Activated CD8-positive, alpha-beta memory T cell treated with anti-CD3 and anti-CD28 coated beads for 1 hour (primary cell): Measurements from ENCODE around the gene ARHGAP6.
"Not testable (repeated sequence)": the region's sequence is repeated elsewhere in the genome, so short reads cannot be mapped to it uniquely, and the experiment has no call there.

Experiments
- DNase-seq, 2 donors: peaks; one replicate each; pipeline ENCODE4 v3.0.0-alpha.2; 2020; ENCODE audit warnings: low read depth in 1 of 2; ENCODE audit errors: extremely low read depth in 1 of 2

Gene ARHGAP6

DNA sequence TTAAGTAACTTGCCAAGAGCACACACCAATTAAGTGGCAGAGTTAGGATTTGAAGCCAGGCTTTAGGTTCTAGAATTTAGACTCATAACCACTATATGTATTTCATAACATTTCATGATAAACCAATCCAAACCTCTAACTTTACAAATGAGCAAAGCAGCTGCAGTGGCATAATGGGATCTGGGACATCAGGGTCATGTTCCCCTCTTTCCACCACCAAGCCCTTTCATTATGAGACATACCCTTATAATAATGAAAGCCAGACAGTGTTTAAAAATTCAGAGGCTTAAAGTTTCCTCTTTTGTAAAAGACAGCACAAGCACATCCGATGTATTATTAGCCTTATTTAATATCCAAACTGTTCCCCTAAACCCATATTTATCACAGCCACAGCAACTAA is 400.8 kb downstream of the ARHGAP6 start:
- DNase-seq: no peak

DNA sequence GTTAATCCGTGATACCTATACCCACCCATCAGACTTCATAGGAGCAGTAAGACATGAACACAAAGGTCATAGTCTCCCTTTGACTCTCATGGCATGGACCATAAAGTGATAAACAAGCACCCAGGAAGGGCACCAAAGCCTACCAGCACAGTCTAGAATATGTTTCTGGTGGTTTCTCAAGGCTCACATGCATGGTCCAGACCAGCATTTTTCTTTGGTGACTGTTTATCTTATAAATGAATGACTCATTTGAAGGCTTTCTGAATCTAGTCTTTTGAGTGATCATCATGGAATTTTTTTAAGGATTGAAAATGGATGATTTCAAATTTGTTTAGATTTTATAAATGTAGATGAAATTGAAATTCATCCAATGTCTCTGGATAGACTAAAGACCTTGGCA is 404.5 kb downstream of the ARHGAP6 start:
- no peak for DNase-seq

DNA sequence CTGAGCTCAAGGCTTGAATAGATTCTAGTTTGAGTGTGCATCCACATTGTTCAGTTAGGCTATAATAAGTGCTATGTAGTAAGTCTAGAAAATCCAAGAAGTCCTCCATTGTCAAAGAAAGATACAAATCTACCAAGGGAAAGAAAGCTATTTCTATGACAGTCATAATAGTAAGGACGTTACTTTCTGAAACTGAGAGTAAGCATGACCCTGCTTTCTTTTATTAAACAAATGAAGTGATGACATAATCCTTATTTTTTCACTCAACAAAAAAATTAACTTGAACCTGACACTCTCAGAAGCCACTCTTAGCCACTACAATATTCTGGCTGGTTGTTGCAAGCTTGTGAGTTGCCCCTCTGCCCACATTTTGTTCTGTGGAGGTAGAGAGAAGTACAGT is 406.3 kb downstream of the ARHGAP6 start:
- DNase-seq: no peak

DNA sequence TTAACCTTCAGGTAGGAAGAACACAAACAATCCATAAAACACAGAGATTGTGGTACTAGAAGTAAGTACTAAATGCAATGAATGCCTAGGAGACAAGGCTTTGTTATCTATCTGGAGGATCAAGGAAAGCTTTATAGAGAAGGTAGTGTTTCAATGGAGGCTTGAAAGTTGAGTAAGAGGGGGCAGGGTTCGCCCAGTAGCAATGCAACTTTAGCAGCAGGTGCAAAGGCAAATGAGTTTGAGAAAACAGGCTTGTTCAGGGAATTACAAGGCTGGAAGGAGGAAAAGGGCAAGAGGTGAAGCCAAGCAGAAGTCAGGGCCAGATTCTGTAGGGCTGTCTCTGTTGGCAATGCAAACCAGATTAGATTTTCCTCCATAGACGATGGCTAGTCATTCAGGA is 408.0 kb downstream of the ARHGAP6 start:
- no peak for DNase-seq

DNA sequence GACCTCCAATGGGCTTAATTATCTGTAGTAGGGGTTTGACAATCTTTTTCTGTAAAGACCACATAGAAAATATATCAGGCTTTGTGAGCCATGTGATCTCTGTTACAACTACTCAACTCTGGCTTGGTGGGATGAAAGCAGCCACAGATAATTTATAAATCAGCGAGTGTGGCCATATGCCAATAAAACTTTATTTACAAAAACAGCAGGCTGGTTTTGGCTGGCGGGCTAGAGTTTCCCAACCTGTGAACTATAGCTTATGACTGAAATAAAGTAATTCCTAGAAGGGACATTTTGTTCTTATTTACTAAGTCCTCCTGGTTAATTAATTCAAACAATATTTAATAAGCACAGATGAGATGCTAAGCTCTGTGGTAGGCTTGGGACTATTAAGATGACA is 408.4 kb downstream of the ARHGAP6 start:
- DNase-seq: no peak

DNA sequence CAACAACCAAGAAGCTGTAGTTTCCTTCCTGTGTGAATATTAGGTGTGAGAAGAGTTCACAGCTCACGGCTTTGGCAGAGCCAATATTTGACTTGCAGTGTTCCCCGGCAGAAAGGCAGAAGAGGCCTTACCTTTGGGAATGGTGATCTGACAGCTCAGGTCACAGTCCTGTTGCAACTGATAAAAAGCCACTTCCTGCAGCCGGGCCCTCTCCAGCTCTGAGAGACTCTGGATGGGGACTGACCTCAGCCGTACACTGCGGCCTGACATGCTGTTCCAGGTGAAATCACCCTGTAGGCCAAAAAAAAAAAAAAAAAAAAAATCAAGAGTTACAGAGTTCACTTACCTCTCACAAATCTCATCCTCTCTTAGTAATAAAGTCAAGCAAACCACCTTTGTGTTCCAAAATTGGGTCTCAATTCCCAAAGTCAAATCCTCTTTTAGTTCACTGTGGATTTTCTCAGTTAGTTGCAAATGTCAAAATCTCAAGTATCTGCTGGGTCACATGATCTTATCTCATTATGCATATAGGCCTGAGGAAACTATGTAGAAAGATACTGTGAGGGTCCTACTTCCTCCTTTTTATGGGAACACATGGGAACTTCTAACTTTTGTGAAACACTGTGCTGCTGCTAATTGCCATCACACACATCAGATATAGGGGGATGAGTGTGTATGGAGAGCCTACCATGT is 411.2 kb downstream of the ARHGAP6 start:
- no peak for DNase-seq

DNA sequence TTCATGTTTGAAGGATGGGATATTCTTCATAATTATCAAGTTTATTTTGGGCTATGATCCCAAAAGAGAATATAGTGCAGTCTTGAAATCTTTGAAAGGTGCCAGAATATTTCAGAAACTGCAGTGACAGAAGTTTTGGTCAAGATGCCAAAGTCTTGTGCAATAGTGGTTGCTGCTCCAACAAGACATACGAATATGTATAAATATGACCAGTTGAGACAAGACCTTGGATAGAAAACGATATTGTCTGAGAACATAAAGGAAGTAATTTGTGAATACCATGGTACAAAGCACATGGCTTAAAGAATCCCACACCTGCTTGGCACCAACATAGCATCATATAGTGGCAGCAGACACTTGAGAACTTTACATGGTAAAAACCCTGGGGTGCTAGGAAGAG is 421.1 kb downstream of the ARHGAP6 start:
- DNase-seq: no peak

DNA sequence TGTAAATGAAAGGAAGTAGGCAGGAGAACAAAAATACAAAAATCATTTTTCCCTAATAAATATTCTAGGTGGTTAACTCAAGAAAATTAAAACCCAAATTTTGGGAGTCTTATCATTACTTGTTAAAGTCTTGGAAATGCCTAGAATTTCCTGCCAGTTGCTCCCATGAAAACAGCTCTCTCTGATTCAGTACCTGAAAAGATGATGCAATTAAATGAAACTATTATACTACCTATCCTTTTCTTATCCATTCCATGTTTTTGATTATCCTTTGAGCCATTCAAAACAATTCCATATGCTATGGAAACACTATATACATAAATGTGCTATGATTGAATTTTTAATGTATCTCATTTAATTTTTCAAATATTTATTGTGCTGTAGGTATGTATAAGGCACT is 423.0 kb downstream of the ARHGAP6 start:
- DNase-seq: no peak

DNA sequence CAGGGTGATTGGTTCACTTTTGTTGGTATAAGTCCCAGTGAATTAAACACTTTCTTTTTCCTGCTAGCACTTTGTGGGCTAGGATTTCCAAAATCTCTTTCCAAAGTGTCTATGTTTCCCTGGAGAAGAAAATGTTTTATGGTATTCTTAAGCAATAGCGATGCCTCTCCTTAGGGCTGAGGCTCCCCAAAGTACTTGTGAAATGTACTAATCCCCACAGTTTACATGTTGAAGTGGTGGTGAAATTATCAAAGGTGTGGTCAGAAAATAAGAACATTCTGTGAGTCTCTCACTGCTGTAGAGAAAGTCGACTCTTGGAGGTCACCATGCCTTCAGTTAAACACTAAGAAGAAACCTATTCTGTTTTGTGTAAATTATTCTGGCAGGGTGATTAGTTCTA is 424.0 kb downstream of the ARHGAP6 start:
- no peak for DNase-seq

DNA sequence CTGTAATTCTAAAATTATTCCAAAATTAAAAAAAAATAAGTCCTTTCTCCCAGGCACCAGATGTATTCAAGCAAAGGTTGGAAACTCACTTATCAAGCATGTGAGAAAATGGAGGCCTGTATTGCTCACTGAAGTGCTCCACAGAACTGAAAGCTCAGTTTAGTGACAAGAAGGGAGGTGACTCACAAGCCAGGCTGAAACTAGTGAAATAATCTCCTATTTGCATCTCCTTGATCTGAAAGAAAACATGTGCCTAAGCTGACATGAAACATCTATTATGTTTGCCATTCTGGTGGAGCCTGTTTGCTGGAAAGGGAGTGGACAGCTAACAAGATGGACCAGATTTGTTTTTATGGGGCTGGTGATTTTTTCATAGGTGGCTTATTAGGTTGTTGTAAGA is 426.5 kb downstream of the ARHGAP6 start:
- no peak for DNase-seq

DNA sequence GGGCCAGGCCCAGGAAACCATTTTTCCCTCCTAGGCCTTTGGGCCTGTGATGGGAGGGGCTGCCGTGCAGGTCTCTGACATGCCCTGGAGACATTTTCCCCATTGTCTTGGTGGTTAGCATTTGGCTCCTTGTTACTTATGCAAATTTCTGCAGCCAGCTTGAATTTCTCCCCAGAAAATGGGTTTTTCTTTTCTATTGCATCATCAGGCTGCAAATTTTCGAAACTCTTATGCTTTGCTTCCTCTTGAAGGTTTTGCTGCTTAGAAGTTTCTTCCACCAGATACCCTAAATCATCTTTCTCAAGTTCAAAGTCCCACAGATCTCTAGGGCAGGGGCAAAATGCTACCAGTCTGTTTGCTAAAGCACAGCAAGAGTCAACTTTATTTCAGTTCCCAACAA is 430.3 kb downstream of the ARHGAP6 start:
- DNase-seq: not testable (repeated sequence)

DNA sequence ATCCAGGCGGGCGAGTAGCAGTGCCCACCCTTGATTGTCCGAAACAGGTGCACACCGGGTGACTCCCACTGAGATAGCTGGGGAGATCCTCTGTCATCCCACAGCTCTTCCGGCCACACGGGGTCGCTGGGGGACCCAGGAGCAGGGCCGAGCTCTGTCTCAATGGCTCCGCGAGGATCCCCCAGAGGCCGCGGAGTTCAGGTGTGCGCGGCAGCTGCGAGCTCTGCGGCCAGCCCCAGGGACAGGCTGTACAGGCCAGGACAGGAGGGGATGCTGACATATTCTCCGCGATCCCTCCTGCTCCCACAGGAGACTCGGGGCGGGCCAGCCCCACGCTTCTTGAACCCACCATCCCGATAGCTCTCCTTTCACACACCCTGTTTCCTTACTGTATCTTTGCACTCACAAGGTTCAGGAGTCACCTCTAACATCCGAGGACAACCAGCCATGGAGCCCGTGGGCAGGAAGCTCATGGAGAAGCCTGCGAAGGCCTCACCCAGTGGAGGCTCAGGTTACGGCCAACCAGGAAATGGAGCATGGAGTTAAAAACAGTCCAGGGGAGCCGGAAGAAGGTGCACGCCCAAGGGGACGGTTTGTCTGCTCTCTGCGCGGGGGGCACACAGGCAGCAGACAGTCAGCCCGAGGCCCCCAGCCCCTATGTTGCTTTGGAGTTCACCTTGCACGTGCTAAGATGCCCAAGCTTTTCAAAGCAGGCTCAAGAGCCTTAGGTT is 450.4 kb downstream of the ARHGAP6 start:
- no peak for DNase-seq

DNA sequence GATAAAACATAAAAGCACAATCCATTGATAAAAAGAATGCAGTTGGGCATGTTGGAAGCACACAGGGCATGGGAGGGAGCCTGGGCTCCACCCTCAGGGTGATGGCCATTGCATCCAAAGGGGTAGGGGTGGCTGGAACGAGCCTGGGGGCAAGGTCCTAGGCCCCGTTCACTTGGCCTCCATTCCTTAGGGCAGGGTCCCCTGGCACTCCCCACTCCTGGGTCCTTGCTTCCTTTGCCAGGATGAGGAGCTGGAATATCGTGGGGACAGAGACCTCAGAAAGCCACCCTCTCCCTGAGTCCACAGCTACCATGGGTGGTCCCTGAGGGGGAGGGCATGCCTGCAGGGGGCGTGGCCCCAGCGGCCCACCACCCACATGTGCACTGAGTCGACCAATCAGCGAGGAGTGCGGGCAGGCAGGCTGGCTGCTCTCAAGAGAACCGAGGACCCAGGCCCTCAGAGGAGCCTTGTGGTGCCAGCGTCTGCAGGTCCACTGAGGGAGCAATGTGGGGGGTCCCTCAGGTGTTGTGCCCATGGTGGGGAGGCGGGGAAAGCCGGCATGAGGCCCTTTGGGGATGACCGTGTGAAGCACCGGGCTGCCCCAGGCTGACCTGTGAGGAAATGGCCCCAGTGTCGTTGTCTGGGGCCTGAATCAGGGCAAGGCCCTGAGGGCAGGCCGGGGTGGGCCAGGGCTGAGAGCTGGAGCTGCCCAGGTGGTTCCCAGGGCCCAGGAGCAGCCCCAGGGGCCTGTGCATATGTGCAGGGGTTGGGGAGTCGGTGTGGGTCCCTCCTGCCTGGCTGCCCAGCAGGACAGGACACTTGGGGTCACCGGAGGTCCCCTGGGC is 451.2 kb downstream of the ARHGAP6 start:
- no peak for DNase-seq

DNA sequence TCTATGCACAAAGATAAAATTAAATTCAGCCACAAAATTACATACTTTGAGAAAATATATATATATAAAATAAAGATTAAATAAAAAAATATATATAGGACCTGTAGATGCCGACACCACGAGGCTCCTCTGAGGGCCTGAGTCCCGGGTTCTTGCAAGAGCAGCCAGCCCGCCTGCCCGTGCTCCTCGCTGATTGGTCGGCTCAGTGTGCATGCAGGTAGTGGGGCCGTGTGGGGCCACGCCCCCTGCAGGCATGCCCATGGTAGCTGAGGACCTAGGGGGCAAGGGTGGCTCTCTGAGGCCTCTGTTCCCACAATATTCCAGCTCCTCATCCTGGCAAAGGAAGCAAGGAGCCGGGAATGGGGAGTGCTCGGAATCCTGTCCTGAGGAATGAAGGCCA is 453.0 kb downstream of the ARHGAP6 start:
- DNase-seq: no peak

DNA sequence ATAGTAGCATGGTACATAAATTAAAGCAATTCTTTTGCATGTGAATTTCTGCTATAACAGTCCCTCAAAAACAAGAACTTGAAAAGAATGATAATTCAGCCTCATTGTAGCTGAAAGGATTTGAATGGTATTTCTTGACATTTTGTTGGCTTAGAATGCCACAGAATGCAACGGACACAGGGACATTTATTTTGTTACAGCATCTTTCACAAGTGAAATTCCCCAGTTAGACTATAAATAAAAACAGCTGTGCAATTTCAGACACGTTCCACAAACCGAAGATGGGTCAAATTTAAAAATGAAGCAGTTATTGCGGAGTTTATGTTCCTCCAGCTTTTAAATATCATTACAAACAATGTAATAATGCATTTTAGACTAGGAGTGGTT is 455.3 kb downstream of the ARHGAP6 start:
- DNase-seq: no peak

DNA sequence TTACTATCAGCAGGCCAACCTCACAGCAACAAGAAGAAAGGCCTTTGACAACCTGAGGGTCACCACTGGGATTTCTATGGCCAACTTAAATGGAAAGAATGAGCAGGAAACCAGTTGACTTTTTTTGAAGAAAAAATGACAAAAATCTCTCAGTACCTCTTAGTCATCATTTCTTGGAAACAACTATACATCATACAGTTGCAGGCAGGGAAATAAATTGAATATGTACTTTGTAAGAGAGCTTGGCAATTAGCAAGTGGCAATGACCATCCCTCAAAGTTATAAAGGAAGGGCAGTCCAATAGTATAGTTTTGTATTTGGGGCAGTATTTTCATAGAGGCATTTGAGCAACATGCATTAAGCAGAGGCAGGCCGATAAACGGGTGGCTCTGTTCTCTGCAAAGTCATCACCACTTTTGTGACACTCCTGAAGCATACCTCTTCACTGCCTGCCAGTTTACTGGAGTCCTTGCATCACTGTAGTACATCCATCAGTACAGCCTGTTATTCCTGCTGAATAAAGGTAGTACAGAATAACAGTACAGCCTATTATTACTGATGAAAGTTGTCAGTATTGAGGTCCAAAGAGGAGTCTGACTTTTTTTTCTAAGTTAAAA is 455.8 kb downstream of the ARHGAP6 start:
- DNase-seq: no peak

DNA sequence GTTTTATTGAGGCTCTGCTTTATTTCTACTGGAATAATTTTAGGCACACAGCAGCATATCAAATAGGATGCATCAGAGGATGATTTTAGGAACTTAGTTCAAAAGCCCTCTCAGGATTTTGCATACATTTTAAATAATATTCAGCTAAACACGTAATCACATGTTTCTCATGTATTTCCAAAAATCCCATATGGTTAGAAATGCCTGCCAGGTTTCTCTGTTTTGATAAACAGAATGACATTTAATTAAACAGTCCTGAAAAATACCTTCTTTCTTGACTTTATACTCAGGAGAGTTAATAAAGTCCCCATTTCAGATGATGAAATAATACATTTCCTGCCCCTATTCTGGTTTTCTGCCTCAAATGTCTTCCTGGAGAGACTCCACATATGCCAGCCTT is 459.0 kb downstream of the ARHGAP6 start:
- no peak for DNase-seq

DNA sequence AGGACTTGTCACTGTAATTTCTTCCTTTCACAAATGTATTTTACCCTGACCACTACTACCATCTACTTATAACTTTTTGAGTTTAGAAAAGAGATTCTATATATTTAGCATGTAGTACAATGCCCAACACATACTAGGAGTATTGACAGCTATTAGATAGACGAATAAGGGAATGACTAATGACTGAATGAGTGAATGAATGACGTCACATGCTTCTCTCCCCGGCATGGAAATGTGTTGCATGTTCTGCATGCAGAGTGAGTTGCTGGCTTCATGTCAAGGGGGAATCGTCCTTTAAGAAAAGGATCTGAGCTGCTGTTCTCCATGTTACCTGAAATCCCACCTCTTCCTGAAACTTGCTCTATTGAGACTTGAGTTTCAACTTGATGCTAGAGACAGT is 459.9 kb downstream of the ARHGAP6 start:
- DNase-seq: no peak

DNA sequence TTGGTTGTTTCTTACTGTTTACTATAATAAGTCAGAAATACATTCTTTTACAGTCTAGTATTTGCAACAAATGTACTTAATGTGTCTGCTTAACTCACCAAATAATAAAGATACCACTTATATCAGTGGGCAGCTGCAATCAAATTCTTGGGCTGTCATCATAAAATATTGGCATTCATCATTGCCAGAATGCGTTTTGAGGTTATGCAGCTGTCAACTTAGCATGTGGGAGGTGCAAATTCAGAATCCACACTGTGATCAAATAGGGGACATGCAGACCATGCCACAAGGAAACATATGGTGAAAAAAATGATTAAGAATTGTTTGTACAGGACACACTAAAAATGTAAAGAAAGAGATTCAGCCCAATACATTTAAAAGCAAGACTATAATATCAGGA is 468.0 kb downstream of the ARHGAP6 start:
- DNase-seq: no peak

DNA sequence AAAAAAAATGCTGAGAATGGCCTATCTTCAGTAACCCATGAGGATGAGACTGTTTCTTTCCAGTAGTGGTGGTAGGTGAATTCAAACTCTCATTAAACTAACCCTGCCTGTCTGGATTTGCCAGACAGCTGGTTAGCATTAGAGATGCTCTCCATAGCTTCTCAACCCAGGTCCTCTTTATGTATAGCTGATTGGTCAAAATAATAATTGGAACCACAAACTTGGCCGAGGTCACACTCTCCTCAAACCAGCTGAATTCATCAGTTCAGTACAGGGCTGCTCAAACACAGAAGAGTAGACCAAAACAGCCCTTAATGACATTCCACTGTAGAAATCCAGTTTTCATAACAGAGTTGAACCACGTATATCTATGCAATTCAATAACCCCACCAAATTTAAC is 469.2 kb downstream of the ARHGAP6 start:
- DNase-seq: no peak

DNA sequence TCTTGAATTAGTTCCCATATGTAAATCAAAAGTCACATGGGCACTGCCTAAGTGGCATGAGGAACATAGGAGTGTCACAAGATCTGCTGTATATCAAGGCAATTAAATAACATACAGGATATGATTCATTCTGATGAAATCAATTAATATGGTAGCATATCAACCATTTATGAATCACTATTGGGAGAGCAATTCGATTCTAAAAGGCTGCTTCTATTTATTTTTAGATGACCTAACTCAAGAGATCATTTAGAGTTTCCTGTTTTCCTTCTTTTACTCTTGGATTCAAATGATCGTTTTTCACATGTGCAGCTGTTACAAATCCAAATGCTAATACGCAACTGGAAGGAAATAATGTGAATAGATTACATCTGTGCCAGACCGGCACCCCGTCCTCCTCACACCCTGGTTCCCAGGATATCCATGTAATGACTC is 472.7 kb downstream of the ARHGAP6 start:
- no peak for DNase-seq
